GM23338 (cell line): ENCODE measurements around the gene NEUROG2. TPM values are rescaled to one million over a fixed set of nuclear protein-coding genes. Genes with fewer than 3 reads are reported as not detected.
A peak's percentile ranks its signal among the peaks of the same experiment; 100 is the strongest.

ENCODE experiments used
- ATAC-seq: fragments of 200-7000 bp; cut with Tn5 transposase; 3 replicates; pipeline ENCODE4 v1.9.1; 2020
- DNase-seq: peaks from one replicate; pipeline ENCODE4 v3.0.0-alpha.2; 2015; ENCODE audit warnings: low spot score
- H2AFZ ChIP-seq: fragments of 200-600 bp; sonication (generic); 2 replicates; pipeline ENCODE4 v1.8.0; 2016; ENCODE audit warnings: antibody characterized with exemption, mild to moderate bottlenecking, moderate library complexity
- H3F3A ChIP-seq: fragments of 200-600 bp; sonication (generic); replicated peaks from 2 replicates; pipeline ENCODE4 v1.8.0; 2017; ENCODE audit warnings: antibody characterized with exemption, mixed run types, low read depth
- H3K27ac ChIP-seq: fragments of 200-600 bp; sonication (generic); 2 replicates; pipeline ENCODE4 v1.6.1; 2016; ENCODE audit warnings: low read depth
- H3K27me3 ChIP-seq: fragments of 200-600 bp; sonication (generic); 2 replicates; pipeline ENCODE4 v1.8.0; 2016; ENCODE audit warnings: mild to moderate bottlenecking, mixed run types, moderate library complexity; ENCODE audit not compliant: insufficient read depth
- H3K36me3 ChIP-seq: fragments of 200-600 bp; sonication (generic); 2 replicates; pipeline ENCODE4 v1.8.0; 2016; ENCODE audit warnings: mild to moderate bottlenecking; ENCODE audit not compliant: insufficient read depth
- H3K4me1 ChIP-seq: fragments of 200-600 bp; sonication (generic); 2 replicates; pipeline ENCODE4 v1.8.0; 2016; ENCODE audit warnings: mild to moderate bottlenecking, moderate library complexity; ENCODE audit not compliant: insufficient read depth
- H3K4me2 ChIP-seq: fragments of 200-600 bp; sonication (generic); 2 replicates; pipeline ENCODE4 v1.7.1; 2017; ENCODE audit warnings: mixed run types
- H3K4me3 ChIP-seq: fragments of 200-600 bp; sonication (generic); 2 replicates; pipeline ENCODE4 v1.6.1; 2016; ENCODE audit warnings: mixed run types
- H3K79me2 ChIP-seq: fragments of 200-600 bp; sonication (generic); replicated peaks from 2 replicates; pipeline ENCODE4 v1.8.0; 2017; ENCODE audit warnings: mild to moderate bottlenecking; ENCODE audit not compliant: insufficient read depth
- H3K9me2 ChIP-seq: fragments of 200-600 bp; sonication (generic); 2 replicates; pipeline ENCODE4 v1.8.0; 2017; ENCODE audit not compliant: insufficient read depth
- H4K20me1 ChIP-seq: fragments of 200-600 bp; sonication (generic); replicated peaks from 2 replicates; pipeline ENCODE4 v1.8.0; 2017; ENCODE audit warnings: mild to moderate bottlenecking; ENCODE audit not compliant: insufficient read depth
- H3K27ac Mint-ChIP-seq: 2 replicates; pipeline ENCODE4 v1.8.0; 2020; ENCODE audit warnings: inconsistent platforms, mild to moderate bottlenecking, moderate library complexity, mixed read lengths
- H3K27me3 Mint-ChIP-seq: 3 replicates; pipeline ENCODE4 v1.8.0; 2022; ENCODE audit warnings: low read depth, mild to moderate bottlenecking, moderate library complexity, mixed read lengths, inconsistent platforms; ENCODE audit not compliant: insufficient read depth, poor library complexity
- H3K36me3 Mint-ChIP-seq: 3 replicates; pipeline ENCODE4 v1.8.0; 2021; ENCODE audit warnings: low read depth, mild to moderate bottlenecking, inconsistent platforms, moderate library complexity, mixed read lengths
- H3K4me1 Mint-ChIP-seq: 3 replicates; pipeline ENCODE4 v1.8.0; 2020; ENCODE audit warnings: mild to moderate bottlenecking, inconsistent platforms, mixed read lengths
- H3K4me3 Mint-ChIP-seq: 3 replicates; pipeline ENCODE4 v1.8.0; 2021; ENCODE audit warnings: moderate library complexity, mild to moderate bottlenecking, inconsistent platforms, mixed read lengths
- H3K9me3 Mint-ChIP-seq: 3 replicates; pipeline ENCODE4 v1.8.0; 2020; ENCODE audit warnings: moderate library complexity, mild to moderate bottlenecking, inconsistent platforms, mixed read lengths
- CREB1 ChIP-seq: fragments of 250-450 bp; sonication (Bioruptor Pico); IDR thresholded peaks from 2 replicates; pipeline ENCODE4 v1.5.0; 2020; ENCODE audit warnings: low read depth, mild to moderate bottlenecking, moderate library complexity
- CTCF ChIP-seq, 2 experiments: fragments of 200-600 bp in 1 of 2; sonication (generic) in 1 of 2; conservative IDR thresholded peaks; 2 replicates each; pipeline versions ENCODE4 v1.5.1 to v1.6.1; 2016 to 2017; ENCODE audit warnings: antibody characterized with exemption in 2 of 2, low read depth in 2 of 2, mild to moderate bottlenecking in 2 of 2, moderate library complexity in 1 of 2
- ETS1 ChIP-seq: IDR thresholded peaks from 2 replicates; pipeline ENCODE4 v1.6.1; 2016; ENCODE audit warnings: antibody characterized with exemption
- EZH2 ChIP-seq: fragments of 200-600 bp; sonication (generic); IDR thresholded peaks from one replicate; pipeline ENCODE4 v1.8.0; 2017; ENCODE audit warnings: antibody characterized with exemption, mild to moderate bottlenecking, low read depth; ENCODE audit not compliant: unreplicated experiment
- EZH2phosphoT487 ChIP-seq: fragments of 200-600 bp; sonication (generic); IDR thresholded peaks from one replicate; pipeline ENCODE4 v1.8.1; 2018; ENCODE audit warnings: antibody characterized with exemption; ENCODE audit not compliant: unreplicated experiment
- NANOG ChIP-seq: IDR thresholded peaks from 2 replicates; pipeline ENCODE4 v1.6.1; 2016; ENCODE audit warnings: antibody characterized with exemption, borderline replicate concordance
- POLR2AphosphoS5 ChIP-seq: IDR thresholded peaks from 2 replicates; pipeline ENCODE4 v1.6.1; 2016; ENCODE audit warnings: antibody characterized with exemption, low read depth
- STAT1 ChIP-seq: IDR thresholded peaks from one replicate; pipeline ENCODE4 v1.6.1; 2016; ENCODE audit warnings: antibody characterized with exemption; ENCODE audit not compliant: unreplicated experiment
- ZNF114 ChIP-seq: fragments of 250-450 bp; sonication (Bioruptor Pico); IDR thresholded peaks from 2 replicates; pipeline ENCODE4 v1.5.0; 2020; ENCODE audit warnings: mild to moderate bottlenecking, moderate library complexity
- polyA plus RNA-seq: library from polyadenylated mRNA; unstranded; fragments of >200 nt; fragmentation: Nextera tagmentation; extraction: Ambion mirVana; gene quantifications from 2 replicates; pipeline ENCODE4 v1.2.1, GENCODE V29; 2016
- total RNA-seq: library from RNA; depleted of rRNA; stranded (reverse); fragments of >200 nt; shearing (Covaris generic); gene quantifications from 2 replicates; pipeline ENCODE4 v1.2.3, GENCODE V29; 2014

Gene NEUROG2
- total and polyA plus RNA-seq, 2 experiments from 2014 or later = not detected

GRCh38 chr4:112513971-112514646 is 1.9 kb downstream of the NEUROG2 start:
- DNase-seq (peak; percentile 79), ATAC-seq (no peak)
- no peaks in the 10 kb centered on the region; the same call in 2 of the 3 replicates for H3K36me3 Mint-ChIP-seq
- H3K4me3 ChIP-seq = peak overlapping the region; percentile 60
- peak overlapping the region; percentile 87 for H3K4me2 ChIP-seq
- peak overlapping the region; percentile 82 for H3K4me3 Mint-ChIP-seq
- peaks cover 5% of the 10 kb centered on the region; the same call in 2 of the 3 replicates for H3K9me3 Mint-ChIP-seq
- peaks cover 53% of the 10 kb centered on the region for H3K4me1 Mint-ChIP-seq
- H3K9me2 ChIP-seq = no peaks in the 10 kb centered on the region
- peak overlapping the region; percentile 95; the same call in 1 of the 2 replicates for H2AFZ ChIP-seq
- no peak overlapping the region for H3K27ac Mint-ChIP-seq
- H3K27ac ChIP-seq = no peak overlapping the region
- no peaks in the 10 kb centered on the region for H3K79me2 ChIP-seq
- H3F3A ChIP-seq = peaks cover 35% of the 10 kb centered on the region
- no peaks in the 10 kb centered on the region for H3K36me3 ChIP-seq
- H3K4me1 ChIP-seq = peaks cover 62% of the 10 kb centered on the region
- H3K27me3 Mint-ChIP-seq = peaks cover 99% of the 10 kb centered on the region
- peaks cover 100% of the 10 kb centered on the region for H3K27me3 ChIP-seq
- H4K20me1 ChIP-seq = peaks cover 34% of the 10 kb centered on the region
- TF ChIP-seq EZH2phosphoT487 (peak; percentile 50), ZNF114 (CRISPR knock-in tag) (no peak), EZH2 (peak; percentile 91), CTCF (conservative IDR thresholded peaks at IDR 0.05; ENCODE audit: low read depth in 2 of 2) (no peak), STAT1 (no peak)

- no peak overlapping the region for H3K27ac Mint-ChIP-seq
- no peak for ATAC-seq
Measured at GRCh38 chr4:112511803-112512118, 4.2 kb downstream of the NEUROG2 start.

GRCh38 chr4:112511093-112511802 is 4.7 kb downstream of the NEUROG2 start:
- H3K4me1 Mint-ChIP-seq = peaks cover 46% of the 10 kb centered on the region
- ATAC-seq (peak; percentile 37), DNase-seq (peak; percentile 70)
- peaks cover 27% of the 10 kb centered on the region for H4K20me1 ChIP-seq
- peak overlapping the region; percentile 67 for H3K4me3 Mint-ChIP-seq
- H3K36me3 Mint-ChIP-seq = no peaks in the 10 kb centered on the region; the same call in 2 of the 3 replicates
- H3K27ac Mint-ChIP-seq = no peak overlapping the region
- H3K36me3 ChIP-seq = no peaks in the 10 kb centered on the region
- peak overlapping the region; percentile 55 for H3K4me3 ChIP-seq
- H3K27me3 Mint-ChIP-seq = peaks cover 100% of the 10 kb centered on the region
- H2AFZ ChIP-seq = peak overlapping the region; percentile 79; the same call in 1 of the 2 replicates
- peak overlapping the region; percentile 84 for H3K4me2 ChIP-seq
- H3K27me3 ChIP-seq = peaks cover 100% of the 10 kb centered on the region
- H3K9me3 Mint-ChIP-seq = peaks cover 5% of the 10 kb centered on the region; the same call in 2 of the 3 replicates
- peaks cover 55% of the 10 kb centered on the region for H3K4me1 ChIP-seq
- peaks cover 16% of the 10 kb centered on the region for H3F3A ChIP-seq
- H3K27ac ChIP-seq = no peak overlapping the region
- H3K79me2 ChIP-seq = no peaks in the 10 kb centered on the region
- no peaks in the 10 kb centered on the region for H3K9me2 ChIP-seq
- TF ChIP-seq EZH2 (peak; percentile 99), ETS1 (no peak), ZNF114 (CRISPR knock-in tag) (no peak), STAT1 (no peak), CREB1 (CRISPR knock-in tag) (no peak), POLR2AphosphoS5 (no peak)

More at GRCh38 chr4:112511803-112512118, 4.2 kb downstream of the NEUROG2 start:
- TF ChIP-seq CREB1 (CRISPR knock-in tag) (no peak), NANOG (no peak)
- Histone ChIP-seq H4K20me1 (peaks cover 27% of the 10 kb centered on the region), H3K4me2 (peak overlapping the region; percentile 84), H3K79me2 (no peaks in the 10 kb centered on the region), H3K27me3 (peaks cover 100% of the 10 kb centered on the region), H3K9me2 (no peaks in the 10 kb centered on the region), H3F3A (peaks cover 17% of the 10 kb centered on the region), H3K4me3 (peak overlapping the region; percentile 55), H3K27ac (no peak overlapping the region), H2AFZ (no peak overlapping the region), H3K4me1 (peaks cover 56% of the 10 kb centered on the region), H3K36me3 (no peaks in the 10 kb centered on the region)
- peak overlapping the region; percentile 67 for H3K4me3 Mint-ChIP-seq
- DNase-seq = no peak
- H3K27me3 Mint-ChIP-seq = peaks cover 99% of the 10 kb centered on the region
- H3K4me1 Mint-ChIP-seq = peaks cover 47% of the 10 kb centered on the region
- H3K36me3 Mint-ChIP-seq = no peaks in the 10 kb centered on the region; the same call in 2 of the 3 replicates
- H3K9me3 Mint-ChIP-seq = peaks cover 5% of the 10 kb centered on the region; the same call in 2 of the 3 replicates
